PC-9 (cell line): ENCODE measurements around the gene SLC35A2. TPM values are rescaled to one million over a fixed set of nuclear protein-coding genes. Genes with fewer than 3 reads are reported as not detected.
"Not testable (repeated sequence)": the region's sequence is repeated elsewhere in the genome, so short reads cannot be mapped to it uniquely, and the experiment has no call there.

Experiments used
- BruUV-seq: library from RNA; stranded (reverse); fragments of 400-500 nt; replicated peaks from 2 replicates; lab custom pipeline; 2021; lab: Mats Ljungman, UMichigan
- CTCF ChIA-PET: fragments of 300-600 bp; sonication (Branson Sonifier 250); formaldehyde crosslinking; loops from one replicate; lab custom pipeline; 2022; ENCODE audit warnings: antibody characterized with exemption; lab: Charles Lee
- POLR2A ChIA-PET: fragments of 300-600 bp; sonication (Branson Sonifier 250); formaldehyde crosslinking; loops from one replicate; lab custom pipeline; 2022; ENCODE audit warnings: antibody characterized with exemption; ENCODE audit not compliant: unreplicated experiment; lab: Charles Lee
- DNase-seq, 2 experiments: peaks; one replicate each; pipeline versions ENCODE4 v3.0.0 to v3.0.0-alpha.2; 2015 to 2022; ENCODE audit warnings: mixed read lengths in 1 of 2
- H2AFZ ChIP-seq: fragments of 200-600 bp; sonication (generic); 2 replicates; pipeline ENCODE4 v1.8.1; 2017; ENCODE audit warnings: antibody characterized with exemption
- H3F3A ChIP-seq: fragments of 200-600 bp; sonication (generic); 2 replicates; pipeline ENCODE4 v1.8.1; 2017; ENCODE audit warnings: antibody characterized with exemption, mild to moderate bottlenecking, low read depth; ENCODE audit not compliant: insufficient read depth
- H3K27ac ChIP-seq: fragments of 200-600 bp; sonication (generic); 2 replicates; pipeline ENCODE4 v1.6.1; 2016; ENCODE audit warnings: mixed run types
- H3K27me3 ChIP-seq: fragments of 200-600 bp; sonication (generic); 2 replicates; pipeline ENCODE4 v1.6.1; 2016; ENCODE audit warnings: low read depth, mixed run types; ENCODE audit not compliant: insufficient read depth
- H3K36me3 ChIP-seq: fragments of 200-600 bp; sonication (generic); 2 replicates; pipeline ENCODE4 v1.6.1; 2016; ENCODE audit warnings: low read depth, mixed run types
- H3K4me1 ChIP-seq: fragments of 200-600 bp; sonication (generic); replicated peaks from 2 replicates; pipeline ENCODE4 v1.6.1; 2016; ENCODE audit warnings: mixed run types; ENCODE audit not compliant: insufficient read depth
- H3K4me2 ChIP-seq: fragments of 200-600 bp; sonication (generic); 2 replicates; pipeline ENCODE4 v1.6.1; 2017; ENCODE audit warnings: mixed run types
- H3K4me3 ChIP-seq: fragments of 200-600 bp; sonication (generic); 2 replicates; pipeline ENCODE4 v1.6.1; 2016; ENCODE audit warnings: mixed run types
- H3K79me2 ChIP-seq: fragments of 200-600 bp; sonication (generic); 2 replicates; pipeline ENCODE4 v1.6.1; 2017; ENCODE audit warnings: low read depth, mixed run types
- H3K9me2 ChIP-seq: fragments of 200-600 bp; sonication (generic); 2 replicates; pipeline ENCODE4 v1.8.1; 2017; ENCODE audit warnings: mild to moderate bottlenecking; ENCODE audit not compliant: insufficient read depth
- H3K9me3 ChIP-seq: fragments of 200-600 bp; sonication (generic); 2 replicates; pipeline ENCODE4 v1.8.1; 2016; ENCODE audit warnings: low read depth; ENCODE audit not compliant: insufficient read depth
- H4K20me1 ChIP-seq: fragments of 200-600 bp; sonication (generic); 2 replicates; pipeline ENCODE4 v1.8.1; 2017; ENCODE audit not compliant: insufficient read depth
- CTCF ChIP-seq: fragments of 200-600 bp; sonication (generic); conservative IDR thresholded peaks from 2 replicates; pipeline ENCODE4 v1.6.1; 2017; ENCODE audit warnings: mixed run types, antibody characterized with exemption, mild to moderate bottlenecking, moderate library complexity
- EZH2 ChIP-seq: fragments of 200-600 bp; sonication (generic); IDR thresholded peaks from 2 replicates; pipeline ENCODE4 v1.8.0; 2017; ENCODE audit warnings: antibody characterized with exemption, low read depth
- intact Hi-C: fragments of 100-400 bp; cut with micrococcal nuclease; formaldehyde crosslinking; loops from one replicate; pipeline ENCODE4 v1.10.0; 2022; ENCODE audit not compliant: unreplicated experiment
- total RNA-seq: library from RNA; stranded (reverse); gene quantifications from 2 replicates; pipeline ENCODE4 v1.2.3, GENCODE V29; 2021

Gene SLC35A2
- total RNA-seq, 1 experiment from 2014 or later = 29.6 TPM

GRCh38 chrX:48883729-48884128, 27.7 kb downstream of the SLC35A2 start:
- intact Hi-C loops = no loop called here
- Histone ChIP-seq H3K4me3 (no peak overlapping the region), H3K9me2 (no peaks in the 10 kb centered on the region), H3K9me3 (no peaks in the 10 kb centered on the region), H3K36me3 (no peaks in the 10 kb centered on the region), H3K4me1 (no peaks in the 10 kb centered on the region), H3K27me3 (no peaks in the 10 kb centered on the region), H3K79me2 (no peaks in the 10 kb centered on the region), H3K4me2 (no peak overlapping the region), H2AFZ (no peak overlapping the region), H3K27ac (no peak overlapping the region), H3F3A (no peaks in the 10 kb centered on the region), H4K20me1 (no peaks in the 10 kb centered on the region)
- DNase-seq = no peak
- TF ChIP-seq CTCF = no peak
- TF ChIP-seq EZH2 = no peak
- ChIA-PET CTCF (no interaction called here), POLR2A (no interaction called here)
- no TSS peak for BruUV-seq

- CTCF ChIA-PET, H3K9me2 ChIP-seq, DNase-seq, H3K4me3 ChIP-seq, H3F3A ChIP-seq, H4K20me1 ChIP-seq, POLR2A ChIA-PET, BruUV-seq, H2AFZ ChIP-seq, H3K27me3 ChIP-seq, H3K79me2 ChIP-seq, H3K27ac ChIP-seq, H3K4me2 ChIP-seq, intact Hi-C loops, H3K36me3 ChIP-seq, H3K4me1 ChIP-seq, H3K9me3 ChIP-seq: not testable (repeated sequence)
Observed at GRCh38 chrX:48876944-48877343, 34.5 kb downstream of the SLC35A2 start.

GRCh38 chrX:48872017-48872416, 39.4 kb downstream of the SLC35A2 start:
- DNase-seq, H3K79me2 ChIP-seq, H3K4me3 ChIP-seq, H3K4me1 ChIP-seq, CTCF ChIA-PET, H3K4me2 ChIP-seq, H3K9me2 ChIP-seq, H3K9me3 ChIP-seq, H3F3A ChIP-seq, intact Hi-C loops, H3K36me3 ChIP-seq, H4K20me1 ChIP-seq, H2AFZ ChIP-seq, POLR2A ChIA-PET, BruUV-seq, H3K27me3 ChIP-seq, H3K27ac ChIP-seq: not testable (repeated sequence)

- no TSS peak for BruUV-seq
- Histone ChIP-seq H3K4me3 (no peak overlapping the region), H3K36me3 (no peaks in the 10 kb centered on the region), H4K20me1 (no peaks in the 10 kb centered on the region), H3K27me3 (no peaks in the 10 kb centered on the region), H3F3A (peaks cover 3% of the 10 kb centered on the region; the same call in 1 of the 2 replicates), H3K4me2 (peak overlapping the region; percentile 40), H3K9me2 (no peaks in the 10 kb centered on the region), H3K79me2 (no peaks in the 10 kb centered on the region), H3K9me3 (no peaks in the 10 kb centered on the region), H2AFZ (no peak overlapping the region), H3K4me1 (peaks cover 7% of the 10 kb centered on the region; the same call in 1 of the 2 replicates), H3K27ac (peak overlapping the region; percentile 60)
- intact Hi-C loops = no loop called here
- peak; percentile 37 to 74 for DNase-seq
- ChIA-PET CTCF (interaction anchor here (0.7 kb wide), 1 partner anchor 48 kb away, joined by 5 read pairs; no protein-coding TSS in a partner anchor), POLR2A (interaction anchor here (0.8 kb wide), 1 partner anchor 327 kb away, joined by 9 read pairs; no protein-coding TSS in a partner anchor)
- TF ChIP-seq CTCF = no peak
- no peak for TF ChIP-seq EZH2
Observed at GRCh38 chrX:48864210-48864609, 47.2 kb downstream of the SLC35A2 start.
